Superior temporal gyrus (tissue), 1 donor: Measurements from ENCODE around the gene MIA3.

Source experiments
- DNase-seq: peaks from one replicate; pipeline ENCODE4 v3.0.0-alpha.2; 2016; ENCODE audit errors: extremely low spot score

Gene MIA3

DNA sequence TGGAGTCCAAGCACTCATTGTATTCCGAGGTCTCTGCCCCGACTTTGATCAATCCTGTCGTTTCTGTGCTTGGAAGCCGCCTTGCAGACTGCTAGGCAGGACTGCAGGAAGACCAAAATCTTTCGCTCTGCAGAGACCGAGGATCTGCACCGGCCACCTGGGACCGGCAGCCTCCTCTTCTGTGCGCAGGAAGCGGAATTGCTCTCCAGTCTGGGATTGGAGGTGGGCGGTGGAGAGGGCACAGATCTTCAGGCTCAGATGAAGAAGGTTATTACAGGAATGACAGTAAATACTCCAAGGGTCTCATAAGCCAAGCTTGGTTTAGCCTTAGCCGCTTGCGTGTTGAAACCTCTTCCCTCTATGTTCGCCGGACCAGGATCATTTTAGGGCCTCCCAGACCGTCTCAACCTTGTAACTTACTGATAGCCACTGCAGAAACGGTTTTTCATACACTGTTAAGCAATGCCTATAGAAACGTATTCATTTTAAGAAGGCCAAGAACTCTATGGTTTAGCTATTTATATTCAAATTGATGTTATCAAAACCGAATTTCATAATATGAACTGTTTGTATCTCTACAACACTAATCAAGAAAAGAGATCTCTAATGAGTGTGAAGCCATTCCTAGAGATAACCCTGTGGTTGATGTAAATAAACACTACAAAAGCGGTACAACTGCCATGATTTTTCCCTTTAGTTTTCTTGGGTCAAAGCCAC, 1.1 kb downstream of the MIA3 start:
- DNase-seq: peak; percentile 59

- no peak for DNase-seq
Measured at GRCh38 chr1:222620566-222620965, 2.7 kb downstream of the MIA3 start.

GRCh38 chr1:222622765-222623164, 4.9 kb downstream of the MIA3 start:
- DNase-seq: no peak

DNA sequence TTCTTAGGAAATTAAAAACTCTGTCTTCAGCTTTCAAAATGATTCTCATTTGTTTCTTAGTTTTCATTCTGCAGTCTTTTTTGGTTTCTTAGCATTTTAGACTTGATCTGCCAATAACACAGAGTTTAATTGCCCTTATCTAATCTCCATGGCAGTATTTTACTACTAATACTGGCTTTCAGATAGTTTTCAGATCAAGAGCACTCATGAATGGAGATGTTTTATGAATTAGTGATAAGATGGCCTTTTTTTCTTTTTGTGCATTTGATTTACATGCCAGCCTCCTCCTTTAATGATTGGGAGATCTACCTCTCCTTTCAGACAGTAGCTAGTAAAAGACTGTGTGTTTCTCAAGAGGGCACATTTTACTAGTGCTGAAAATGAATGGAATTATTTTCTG, 5.6 kb downstream of the MIA3 start:
- no peak for DNase-seq

DNA sequence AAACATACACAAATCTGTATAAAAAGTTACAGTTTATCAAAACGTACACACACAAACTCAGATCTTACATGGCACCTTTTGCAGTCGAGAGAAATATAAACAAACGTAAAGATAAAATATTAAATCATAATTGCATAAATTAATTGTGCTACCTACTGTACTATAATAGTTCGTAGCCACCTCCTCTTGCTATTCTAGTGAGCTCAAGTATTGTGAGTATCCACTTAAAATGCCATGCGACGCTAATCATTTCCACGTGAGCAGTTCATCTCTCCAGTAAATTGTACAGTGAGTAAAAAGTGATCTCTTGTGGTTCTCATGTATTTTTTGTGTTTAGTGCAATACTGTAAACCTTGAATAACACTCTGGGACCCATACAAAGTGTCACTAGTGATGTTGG, 6.3 kb downstream of the MIA3 start:
- no peak for DNase-seq

DNA sequence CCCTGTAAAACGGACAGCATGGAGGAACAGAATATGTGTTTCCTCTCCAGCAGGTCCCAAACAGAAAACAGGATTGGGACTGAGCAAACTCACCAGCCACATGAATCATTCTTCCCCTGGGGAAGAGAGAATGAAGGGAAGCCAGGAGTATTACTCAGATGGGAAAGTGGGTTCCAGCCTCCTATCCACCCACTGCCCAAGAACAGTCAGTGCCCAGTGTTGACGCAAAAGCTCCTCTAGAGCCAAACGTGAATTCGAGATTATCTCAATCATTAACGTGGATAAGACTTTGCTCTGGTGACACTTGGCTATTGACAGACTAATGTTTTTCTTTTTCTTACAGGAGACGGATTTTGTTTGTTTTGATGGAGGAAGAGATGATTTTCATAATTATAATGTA, 9.3 kb downstream of the MIA3 start:
- DNase-seq: peak; percentile 45

DNA sequence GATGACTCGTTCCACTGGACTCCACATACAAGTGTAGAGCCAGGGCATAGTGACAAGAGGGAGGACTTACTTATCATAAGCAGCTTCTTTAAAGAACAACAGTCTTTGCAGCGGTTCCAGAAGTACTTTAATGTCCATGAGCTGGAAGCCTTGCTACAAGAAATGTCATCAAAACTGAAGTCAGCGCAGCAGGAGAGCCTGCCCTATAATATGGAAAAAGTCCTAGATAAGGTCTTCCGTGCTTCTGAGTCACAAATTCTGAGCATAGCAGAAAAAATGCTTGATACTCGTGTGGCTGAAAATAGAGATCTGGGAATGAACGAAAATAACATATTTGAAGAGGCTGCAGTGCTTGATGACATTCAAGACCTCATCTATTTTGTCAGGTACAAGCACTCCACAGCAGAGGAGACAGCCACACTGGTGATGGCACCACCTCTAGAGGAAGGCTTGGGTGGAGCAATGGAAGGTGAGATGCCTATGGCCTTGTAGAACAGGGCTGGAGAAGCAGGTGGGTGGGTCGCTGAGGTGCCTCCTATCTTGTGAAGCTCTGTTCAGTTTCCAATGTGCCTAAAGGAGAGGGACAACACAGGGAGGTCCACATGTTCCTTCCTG, 12.1 kb downstream of the MIA3 start:
- no peak for DNase-seq

GRCh38 chr1:222631611-222632208, 13.8 kb downstream of the MIA3 start:
- no peak for DNase-seq

DNA sequence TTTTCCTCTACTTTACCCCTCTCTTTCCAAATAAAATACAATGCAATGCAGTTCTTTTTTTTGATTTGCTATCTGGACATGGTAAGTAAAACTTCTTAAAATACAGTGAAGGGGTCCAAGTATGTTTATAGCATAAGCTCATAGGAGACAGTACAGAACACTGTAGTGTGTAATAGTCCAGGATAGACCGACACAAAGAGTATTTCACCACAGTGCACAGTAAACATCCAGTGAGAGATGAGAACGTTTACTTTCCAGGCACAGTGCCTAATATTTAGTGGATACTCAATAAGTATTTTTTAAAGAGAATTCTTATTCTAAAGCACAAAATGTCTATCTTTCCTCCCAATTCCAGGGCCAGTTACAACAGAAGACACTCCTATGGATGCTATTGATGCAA, 14.9 kb downstream of the MIA3 start:
- no peak for DNase-seq

GRCh38 chr1:222634180-222635013, 16.5 kb downstream of the MIA3 start:
- peak; percentile 99 for DNase-seq

DNA sequence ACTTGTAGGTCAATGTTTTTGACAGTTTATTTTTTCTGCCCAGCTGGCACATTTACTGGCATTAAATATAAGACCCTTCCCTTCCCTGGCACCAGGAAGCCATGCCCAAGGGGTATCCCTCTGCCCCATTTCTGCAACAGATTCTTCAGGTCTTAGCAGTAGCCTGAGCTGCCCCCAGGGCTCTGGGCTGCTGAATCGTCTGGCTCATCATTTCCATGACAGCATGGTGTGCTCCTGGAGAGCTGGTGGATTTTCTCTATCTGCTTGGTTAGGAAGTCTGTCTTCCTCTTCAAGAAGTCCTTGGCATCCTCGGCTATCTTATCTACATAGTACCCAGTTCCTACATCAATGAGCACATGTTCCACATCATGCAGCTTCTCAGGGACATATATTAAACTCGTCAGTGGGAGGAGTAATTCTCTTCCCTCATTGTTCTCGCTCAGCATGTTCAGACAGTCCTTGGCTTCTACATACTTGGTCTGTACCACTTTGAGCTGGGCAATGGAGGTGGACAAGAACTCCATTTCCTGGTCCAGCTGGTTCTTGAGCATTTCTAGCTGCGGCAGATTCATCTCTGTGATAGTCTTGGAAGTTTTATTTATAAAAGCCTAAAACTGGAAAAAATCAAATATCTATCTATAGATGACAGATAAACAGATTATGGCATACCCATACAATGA, 23.5 kb downstream of the MIA3 start:
- DNase-seq: no peak

DNA sequence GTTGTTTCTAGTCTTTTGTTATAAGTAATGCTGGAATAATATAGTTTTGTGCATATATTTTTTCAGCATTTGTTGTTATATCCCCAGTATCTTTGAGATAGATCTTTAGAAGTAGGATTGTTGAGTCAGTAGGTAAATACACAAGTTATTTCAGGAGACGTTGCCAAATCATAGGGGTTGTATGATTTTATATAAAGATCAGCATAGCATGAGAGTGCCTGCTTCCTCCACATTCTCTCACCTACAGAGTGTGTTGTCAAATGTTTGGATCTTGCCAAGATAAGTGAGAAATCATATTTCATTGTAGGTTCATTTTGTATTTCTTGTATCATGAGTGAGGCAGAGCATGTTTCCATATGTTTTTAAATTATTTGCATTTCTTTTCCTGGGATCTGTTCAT, 24.6 kb downstream of the MIA3 start:
- DNase-seq: peak; percentile 57

DNA sequence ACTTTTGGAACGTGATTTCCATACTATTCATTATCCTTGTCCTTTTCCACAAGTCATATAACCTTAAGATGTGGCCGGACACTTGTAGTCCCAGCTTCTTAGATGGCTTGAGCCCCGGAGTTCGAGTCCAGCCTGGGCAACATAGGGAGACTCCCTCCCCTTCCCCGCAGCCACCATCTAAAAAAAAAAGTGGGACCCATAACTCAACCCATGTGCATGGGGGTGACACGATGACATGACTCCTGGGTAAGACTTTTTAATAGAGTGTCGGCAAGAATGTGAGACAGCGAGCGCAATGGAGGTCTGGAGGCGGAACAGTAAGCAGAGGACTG, 25.7 kb downstream of the MIA3 start:
- DNase-seq: no peak

GRCh38 chr1:222643938-222644635, 26.2 kb downstream of the MIA3 start:
- DNase-seq: peak; percentile 99

DNA sequence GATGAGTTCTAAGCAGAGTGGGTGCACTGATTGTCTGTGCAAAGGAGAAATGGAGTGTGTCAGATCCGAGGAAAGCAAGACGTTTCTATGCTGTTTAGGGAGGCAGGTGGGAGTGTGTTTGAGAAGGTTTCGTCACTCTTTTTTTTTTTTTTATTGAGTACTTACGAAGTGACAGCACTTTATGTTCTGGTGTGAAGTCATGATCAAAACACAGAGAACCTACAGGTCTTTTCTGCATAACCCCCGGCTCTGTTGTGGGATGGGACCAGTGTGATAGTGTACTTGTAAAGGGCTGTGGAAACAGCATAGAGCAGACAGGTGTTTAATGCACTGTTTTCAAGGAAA, 26.7 kb downstream of the MIA3 start:
- DNase-seq: no peak

DNA sequence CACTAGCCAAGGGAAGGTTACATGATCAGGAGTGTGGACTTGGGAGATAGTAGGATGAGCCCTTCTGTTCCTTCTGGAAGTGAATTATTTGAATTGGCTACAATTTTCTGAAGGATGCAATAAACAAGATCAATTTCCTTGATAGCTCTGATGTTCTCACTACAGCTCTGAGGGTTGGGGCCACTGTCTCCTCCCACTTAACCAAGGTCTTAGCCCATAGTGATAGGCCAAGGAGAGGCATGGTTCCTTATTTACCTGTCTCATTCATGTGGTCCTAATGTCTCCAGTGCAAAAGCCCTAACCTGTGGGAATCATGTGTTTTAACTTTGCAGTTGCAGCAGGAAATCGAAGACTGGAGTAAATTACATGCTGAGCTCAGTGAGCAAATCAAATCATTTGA, 34.8 kb downstream of the MIA3 start:
- DNase-seq: no peak

- DNase-seq: no peak
Measured at GRCh38 chr1:222653178-222653827, 35.4 kb downstream of the MIA3 start.

GRCh38 chr1:222654849-222655248, 37.0 kb downstream of the MIA3 start:
- DNase-seq: no peak

- no peak for DNase-seq
Measured at GRCh38 chr1:222656391-222657155, 38.7 kb downstream of the MIA3 start.

DNA sequence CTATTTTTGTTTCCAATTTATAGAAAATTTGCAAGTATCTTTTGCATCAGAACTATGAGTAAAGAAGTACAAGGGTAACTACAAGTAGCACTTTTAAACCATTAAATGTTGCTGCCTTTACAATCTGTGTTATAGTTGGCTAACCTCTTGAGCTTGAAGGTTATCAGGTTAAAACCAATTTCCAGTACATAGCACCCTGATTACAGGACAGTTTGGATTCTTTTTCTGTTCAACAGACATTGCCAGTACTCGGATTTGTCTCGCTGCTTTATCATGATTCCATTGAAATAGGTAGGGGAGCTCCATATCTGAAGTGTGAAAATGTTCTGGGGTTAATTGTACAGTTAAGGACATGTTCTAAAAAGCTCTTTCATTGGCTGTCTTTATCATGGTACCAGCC, 40.0 kb downstream of the MIA3 start:
- no peak for DNase-seq
